GM18873 (cell line): Measurements from ENCODE around the gene CDR2L.
"Not testable (repeated sequence)": the region's sequence is repeated elsewhere in the genome, so short reads cannot be mapped to it uniquely, and the experiment has no call there.

Source experiments
- ATAC-seq: cut with Tn5 transposase; IDR thresholded peaks from one replicate; pipeline ENCODE4 v1.9.1; 2021; ENCODE audit warnings: mild to moderate bottlenecking, moderate library complexity, moderate number of reproducible peaks; ENCODE audit not compliant: unreplicated experiment, low FRiP score

The CDR2L gene

DNA sequence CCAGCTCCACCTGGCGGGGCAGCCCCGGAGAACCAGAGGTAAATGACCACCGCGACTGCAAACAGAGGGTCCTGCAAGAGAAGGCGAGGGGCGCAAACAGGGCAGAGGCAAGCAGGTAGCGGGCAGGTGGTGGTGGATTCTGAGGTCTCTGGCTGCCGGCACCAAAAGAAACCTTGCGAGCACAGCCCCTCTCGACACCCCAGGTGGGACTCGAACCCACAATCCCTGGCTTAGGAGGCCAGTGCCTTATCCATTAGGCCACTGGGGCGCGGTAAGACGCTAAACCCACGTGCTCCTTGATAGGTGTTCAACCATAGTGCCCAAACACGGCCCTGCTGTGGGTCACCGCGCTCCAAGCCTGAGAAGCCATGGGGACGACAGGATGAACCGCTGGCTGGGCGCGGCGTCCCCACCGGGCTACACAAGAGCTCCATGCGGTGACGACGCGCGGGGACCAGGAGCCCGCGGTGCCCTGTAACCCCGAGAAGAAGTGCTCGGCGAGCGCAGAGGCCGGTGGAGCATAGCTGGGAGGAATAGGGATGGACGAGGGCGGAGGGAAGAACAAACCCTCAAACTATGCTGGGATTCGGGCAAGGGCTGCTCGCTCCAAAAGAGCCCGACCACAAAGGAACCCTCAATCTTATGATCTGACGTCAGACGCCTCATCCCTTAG lies 46.9 kb downstream of the CDR2L start:
- no peak for ATAC-seq

DNA sequence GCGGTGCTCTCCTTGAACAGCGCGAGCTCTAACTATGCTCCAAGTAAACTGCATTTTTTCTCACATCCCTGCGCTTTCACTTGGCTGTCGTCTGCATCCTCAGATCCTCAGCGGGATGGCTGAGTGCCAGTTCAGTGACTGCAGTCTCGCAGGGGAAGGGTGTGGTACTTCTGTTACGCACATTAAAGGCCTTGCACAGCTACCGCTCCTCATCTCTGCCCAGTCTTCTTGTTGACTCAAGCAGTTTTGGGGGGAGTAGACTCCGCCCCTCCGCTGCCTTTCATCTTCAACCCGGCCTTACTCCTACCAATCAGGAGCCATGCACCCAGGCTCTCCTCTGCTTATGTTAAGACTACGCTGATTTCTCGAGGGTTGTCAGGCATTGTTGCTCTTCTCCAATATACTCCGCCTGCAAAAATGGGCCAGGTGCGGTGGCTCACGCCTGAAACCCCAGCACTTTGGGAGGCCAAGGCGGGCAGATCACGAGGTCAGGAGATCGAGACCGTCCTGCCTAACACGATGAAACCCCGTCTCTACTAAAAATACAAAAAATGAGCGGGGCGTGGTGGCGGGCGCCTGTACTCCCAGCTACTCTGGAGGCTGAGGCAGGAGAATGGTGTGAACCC lies 49.3 kb downstream of the CDR2L start:
- no peak for ATAC-seq

DNA sequence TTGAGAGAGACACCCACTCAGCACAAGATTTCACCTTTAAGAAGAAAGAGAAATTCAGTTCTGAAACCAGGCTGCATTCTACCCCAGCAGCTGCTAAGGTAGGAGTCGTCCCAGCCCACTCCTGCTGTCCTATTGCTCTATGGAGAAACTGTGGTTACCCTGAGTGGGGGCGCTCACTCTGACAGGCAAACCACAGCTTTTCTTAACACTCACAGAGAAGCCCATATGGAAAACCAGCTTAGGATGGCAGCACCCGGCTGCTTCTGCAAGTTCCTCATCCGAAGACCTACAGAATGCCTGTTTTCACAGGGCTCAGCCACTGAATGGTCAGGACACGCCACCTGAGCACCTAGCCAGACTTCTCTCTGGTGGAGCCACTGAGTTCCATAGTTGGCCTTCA lies 51.8 kb downstream of the CDR2L start:
- no peak for ATAC-seq

DNA sequence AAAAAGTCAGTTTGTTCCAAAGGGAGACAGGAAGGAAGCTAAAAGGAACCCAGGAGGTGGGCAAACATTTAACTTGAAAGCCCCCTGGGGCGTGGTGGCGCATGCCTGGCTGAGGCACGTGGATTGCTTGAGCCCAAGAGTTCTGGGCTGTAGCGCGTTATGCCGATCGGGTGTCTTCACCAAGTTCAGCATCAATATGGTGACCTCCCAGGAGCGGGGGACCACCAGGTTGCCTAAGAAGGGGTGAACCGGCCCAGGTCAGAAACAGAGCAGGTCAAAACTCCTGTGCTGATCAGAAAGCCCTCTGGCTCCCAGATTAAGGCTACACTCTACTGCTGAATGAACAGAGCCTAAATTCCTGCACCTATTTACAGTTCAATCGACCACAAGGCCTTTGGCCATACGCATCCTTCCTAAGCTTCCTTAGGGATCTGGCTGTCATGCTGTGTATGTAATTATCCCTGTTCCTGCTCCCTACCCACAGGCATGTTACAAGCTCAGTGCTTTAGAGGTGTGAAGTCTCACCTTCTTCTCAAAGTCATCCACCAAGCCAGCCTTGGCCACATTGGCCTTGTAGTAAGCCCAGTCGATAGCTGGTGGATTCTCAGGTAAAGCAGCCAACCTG lies 54.3 kb downstream of the CDR2L start:
- ATAC-seq: no peak

DNA sequence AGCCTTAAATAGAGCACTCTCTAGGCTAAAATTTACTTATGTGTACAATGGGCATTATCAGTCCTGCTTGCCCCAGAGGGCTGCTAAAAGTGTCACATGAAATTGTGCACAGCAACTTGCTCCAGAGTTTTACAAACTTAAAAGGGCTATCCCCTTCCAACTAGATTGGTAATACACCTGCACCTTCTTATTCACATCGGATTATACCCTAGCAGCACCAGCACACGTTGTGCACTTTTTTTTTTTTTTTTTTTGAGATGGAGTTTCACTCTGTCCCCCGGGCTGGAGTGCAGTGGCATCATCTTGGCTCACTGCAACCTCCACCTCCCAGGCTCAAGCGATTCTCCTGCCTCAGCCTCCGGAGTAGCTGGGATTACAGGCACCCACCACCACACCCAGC lies 56.4 kb downstream of the CDR2L start:
- ATAC-seq: not testable (repeated sequence)

DNA sequence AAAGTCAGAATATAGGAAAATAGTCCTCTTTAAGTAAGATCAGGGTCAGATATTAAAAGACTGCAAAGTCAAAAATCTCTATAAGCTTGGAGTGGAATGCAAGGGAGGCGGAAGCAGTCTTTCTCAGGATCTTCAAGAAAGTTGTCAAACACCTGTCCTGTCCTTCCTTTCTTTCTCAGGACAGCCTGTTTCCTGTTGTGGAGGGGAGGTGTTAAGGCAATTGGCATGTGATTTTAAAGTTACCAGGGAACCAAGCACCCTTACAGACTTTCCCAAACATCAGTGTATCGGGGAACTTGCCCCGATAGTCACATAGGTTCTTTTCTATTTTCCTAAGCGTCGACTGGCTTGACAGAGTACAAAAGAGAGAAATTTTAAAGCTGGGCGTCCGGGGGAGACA lies 57.3 kb downstream of the CDR2L start:
- ATAC-seq: no peak

DNA sequence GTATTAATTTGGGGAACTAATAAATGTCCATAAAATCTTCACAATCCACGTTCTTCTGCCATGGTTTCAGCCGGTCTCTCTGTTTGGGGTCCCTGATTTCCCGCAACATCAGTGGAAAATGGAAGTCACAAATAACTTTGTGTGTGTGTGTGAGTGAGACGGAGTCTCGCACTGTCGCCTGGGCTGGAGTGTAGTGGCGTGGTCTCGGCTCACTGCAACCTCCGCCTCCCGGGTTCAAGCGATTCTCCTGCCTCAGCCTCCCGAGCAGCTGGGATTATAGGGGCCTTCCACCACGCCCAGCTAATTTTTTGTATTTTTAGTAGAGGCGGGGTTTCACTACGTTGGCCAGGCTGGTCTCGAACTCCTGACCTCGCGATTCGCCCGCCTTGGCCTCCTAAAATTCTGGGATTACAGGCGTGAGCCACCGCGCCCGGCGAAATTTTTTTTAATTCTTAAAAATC lies 58.5 kb downstream of the CDR2L start:
- ATAC-seq: not testable (repeated sequence)

DNA sequence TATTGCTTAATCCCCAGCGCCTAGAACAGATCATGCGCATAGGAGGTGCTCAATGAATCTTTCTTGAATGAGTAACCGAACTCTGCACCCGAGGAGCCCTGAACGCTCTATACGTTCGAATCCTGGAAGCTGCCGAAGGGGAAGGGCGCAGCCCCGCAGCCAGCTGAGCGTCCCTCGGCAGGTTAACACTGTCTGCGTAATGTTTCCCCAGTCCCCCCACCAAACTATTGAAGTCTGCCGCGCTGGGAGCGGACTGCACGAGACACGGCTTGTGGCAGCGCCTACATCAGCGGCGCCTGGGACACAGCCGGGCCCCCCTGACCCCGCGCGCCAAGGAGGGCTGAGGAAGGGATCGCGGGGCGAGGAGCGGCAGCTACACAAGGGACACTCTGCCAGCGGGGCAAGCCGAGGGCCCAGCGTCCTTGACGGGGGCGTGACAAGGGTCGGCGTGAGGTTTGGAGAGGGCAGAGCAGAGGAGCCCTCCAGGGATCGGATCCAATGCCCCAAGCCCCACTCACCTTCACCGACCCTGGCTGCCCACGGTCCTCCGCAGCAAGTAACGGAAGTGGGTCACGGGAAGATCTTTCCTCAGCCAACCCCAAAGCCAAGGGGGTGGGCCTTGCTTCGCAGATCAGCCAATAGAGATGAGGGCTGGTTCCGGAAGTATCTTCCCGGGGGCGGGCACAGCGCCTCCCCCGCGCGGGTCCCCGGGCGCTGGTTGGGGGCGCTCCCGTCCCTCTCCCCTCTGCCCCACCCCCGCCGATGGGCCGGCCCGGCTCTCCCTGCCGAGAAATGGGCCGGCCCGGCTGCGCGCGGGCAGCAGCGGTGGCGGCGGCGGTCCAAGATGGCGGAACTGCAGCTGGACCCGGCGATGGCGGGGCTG lies 59.2 kb downstream of the CDR2L start, which contains the start of the genes ATP5PD and KCTD2:
Gene ATP5PD, minus strand, starts transcription at position 563 of the 883 bp plus-strand sequence. CDS start 4,319 bp downstream, outside the sequence.
Gene KCTD2, plus strand, starts transcription at position 819 of the 883 bp plus-strand sequence. Its CDS starts 26 bp downstream, at position 845.
- peak; percentile 96 for ATAC-seq

DNA sequence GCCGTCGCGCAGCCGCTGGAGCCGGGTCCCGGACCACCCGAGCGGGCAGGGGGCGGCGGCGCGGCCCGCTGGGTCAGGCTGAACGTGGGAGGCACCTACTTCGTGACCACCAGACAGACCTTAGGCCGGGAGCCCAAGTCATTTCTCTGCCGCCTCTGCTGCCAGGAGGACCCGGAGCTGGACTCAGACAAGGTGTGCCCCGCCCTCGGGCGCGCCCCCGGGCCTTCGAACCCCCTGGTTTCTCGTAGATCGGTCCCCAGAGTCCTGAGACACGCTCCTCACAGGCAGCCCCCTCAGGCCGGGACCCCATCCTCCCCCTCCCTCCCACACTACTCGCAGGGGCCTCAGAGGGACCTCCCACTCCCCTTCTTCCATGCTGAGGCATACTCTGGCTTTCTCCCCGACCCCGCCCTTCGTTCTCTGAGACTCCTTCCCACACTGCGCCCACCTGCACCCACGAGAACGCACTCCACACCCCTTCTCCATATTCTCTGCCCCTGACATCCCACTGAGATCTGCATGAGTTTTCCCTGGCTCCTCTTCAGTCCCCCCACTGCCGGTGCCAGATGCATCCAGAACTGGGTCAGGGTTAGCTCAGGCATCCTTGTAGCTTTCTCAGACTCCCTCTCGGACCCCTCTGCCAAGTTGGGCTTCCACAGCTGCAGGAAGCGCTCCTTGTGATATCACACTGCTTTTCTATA lies 60.1 kb downstream of the CDR2L start:
- ATAC-seq: no peak

DNA sequence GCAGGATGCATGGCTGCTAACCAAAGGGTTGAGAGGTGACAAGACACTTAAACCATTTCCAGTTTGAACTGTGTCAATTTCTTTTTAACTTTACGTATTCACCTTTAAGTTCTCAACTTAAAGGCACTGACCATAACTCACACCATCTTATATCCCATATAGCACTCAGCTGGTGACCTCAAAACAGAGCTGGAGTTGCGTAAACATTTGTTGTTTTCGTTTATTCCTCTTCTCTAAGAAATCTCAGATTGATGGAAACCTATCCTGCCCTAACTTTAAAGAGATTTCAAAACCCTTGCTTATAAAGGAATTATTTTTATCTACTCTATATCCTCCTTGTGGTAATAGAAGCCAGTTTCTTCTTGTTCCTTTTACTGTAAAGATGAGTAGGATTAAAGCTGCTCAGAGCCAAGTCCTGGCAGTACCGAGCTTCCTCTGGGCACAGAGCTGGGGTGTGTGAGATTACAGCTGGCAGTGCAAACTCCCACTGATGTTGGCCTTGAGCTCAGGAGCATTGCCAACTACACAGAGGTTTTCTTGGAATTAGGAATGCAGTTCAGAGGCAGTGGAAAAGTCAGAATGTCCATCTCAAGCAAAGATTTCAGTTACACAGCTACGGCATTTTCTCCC lies 60.9 kb downstream of the CDR2L start:
- no peak for ATAC-seq

DNA sequence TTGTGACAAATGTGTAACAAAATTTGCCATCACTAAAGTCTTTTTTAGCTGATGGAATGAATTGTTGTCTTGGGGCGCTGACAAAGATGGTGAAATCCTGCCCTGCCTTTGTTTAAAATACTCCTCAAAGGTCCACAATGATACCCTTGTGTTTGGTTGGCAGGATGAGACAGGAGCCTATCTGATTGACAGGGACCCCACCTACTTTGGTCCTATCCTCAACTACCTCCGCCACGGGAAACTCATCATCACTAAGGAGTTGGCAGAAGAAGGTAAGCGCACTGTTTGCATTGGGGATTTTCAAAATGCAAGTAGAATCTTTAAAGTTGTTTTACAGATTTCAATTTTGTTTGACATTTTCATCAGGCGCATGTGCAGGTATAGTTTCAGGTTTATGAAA lies 61.6 kb downstream of the CDR2L start:
- ATAC-seq: no peak

DNA sequence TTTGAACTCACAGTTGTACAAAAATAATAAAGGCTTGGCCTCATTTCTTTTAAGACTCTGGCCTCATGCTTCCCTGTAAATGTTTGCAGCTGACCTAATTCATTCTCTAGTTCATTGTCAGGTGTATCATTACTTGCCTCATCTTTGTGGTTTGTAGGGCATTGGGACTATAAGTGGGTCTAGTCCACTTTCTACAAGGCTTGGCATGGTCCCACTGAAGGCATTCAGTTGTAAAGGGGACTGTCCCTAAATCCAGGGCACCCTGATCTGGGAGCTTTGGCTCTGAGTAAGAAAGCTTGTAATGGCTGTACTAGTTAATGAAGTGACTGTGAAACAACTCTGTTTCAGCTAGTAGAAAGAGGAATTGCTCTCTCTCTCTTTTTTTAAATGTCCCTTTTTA lies 62.3 kb downstream of the CDR2L start:
- no peak for ATAC-seq

DNA sequence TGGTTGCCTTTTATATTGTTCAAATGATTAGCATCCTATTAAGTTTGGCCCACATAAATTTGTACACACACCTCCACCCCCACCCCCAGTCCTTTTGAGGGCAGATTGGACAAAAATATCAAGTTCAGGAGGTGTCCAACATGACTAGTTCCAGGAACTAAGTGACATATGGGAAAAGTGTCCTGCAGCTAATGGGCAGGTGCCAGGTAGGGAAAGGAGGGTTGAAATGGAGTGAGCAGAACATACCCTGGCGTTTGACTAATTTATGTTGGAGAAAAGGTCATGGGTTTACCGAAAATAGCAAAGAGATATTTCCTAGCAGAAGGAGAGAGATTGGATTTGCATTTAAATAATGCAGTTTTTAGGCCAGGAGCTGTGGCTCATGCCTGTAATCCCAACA lies 64.5 kb downstream of the CDR2L start:
- no peak for ATAC-seq
